Measurements from ENCODE around the gene ASPN. TPM values are rescaled to one million over a fixed set of nuclear protein-coding genes. Genes with fewer than 3 reads are reported as not detected.

The ASPN gene
- total and polyA plus RNA-seq, 2 experiments from 2014 or later = 14.0 to 35.3 TPM

DNA sequence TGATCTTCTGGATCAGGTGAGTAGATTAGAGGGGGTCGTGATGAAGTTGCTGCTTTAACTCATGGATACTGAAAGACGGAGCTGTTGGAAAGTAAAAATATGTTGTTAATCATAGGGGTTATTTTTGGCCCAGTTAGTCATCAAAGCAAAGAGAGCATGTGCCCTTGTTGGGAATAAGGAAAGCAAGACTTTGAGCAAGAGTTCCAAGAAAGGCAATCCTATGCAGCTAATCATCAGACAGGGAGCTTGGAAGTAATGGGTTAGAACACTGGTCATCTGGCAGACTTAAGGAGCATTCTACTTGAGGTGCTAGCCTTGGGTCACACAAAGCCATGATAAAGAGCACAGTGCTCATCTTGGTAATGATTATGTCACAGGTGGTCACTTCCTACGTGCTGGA, 18.3 kb downstream of the ASPN start:
- H3K9me2 ChIP-seq (replicated peaks; ENCODE audit: insufficient read depth) = no peaks in the 10 kb centered on the region
- no peak overlapping the region for H2AFZ ChIP-seq
- H3K36me3 ChIP-seq (replicated peaks; ENCODE audit: insufficient read depth, low read depth) = no peaks in the 10 kb centered on the region
- no peak overlapping the region for H3K4me2 ChIP-seq
- no peaks in the 10 kb centered on the region for H3K27me3 ChIP-seq
- H3K4me1 ChIP-seq (ENCODE audit: insufficient read depth) = no peaks in the 10 kb centered on the region
- no peak overlapping the region for H3K27ac ChIP-seq
- H3K79me2 ChIP-seq = no peaks in the 10 kb centered on the region
- no peaks in the 10 kb centered on the region for H4K20me1 ChIP-seq (ENCODE audit: insufficient read depth, poor library complexity, severe bottlenecking)
- no peak overlapping the region for H3K4me3 ChIP-seq
- TF ChIP-seq CTCF (IDR thresholded peaks at IDR 0.05; ENCODE audit: poor library complexity) (no peak), EZH2phosphoT487 (IDR thresholded peaks at IDR 0.05; ENCODE audit: low read depth, severe bottlenecking, unreplicated experiment) (no peak), EZH2 (IDR thresholded peaks at IDR 0.05; ENCODE audit: borderline replicate concordance) (no peak)
- WGBS (ENCODE audit: low lambda C conversion rate, missing lambda C conversion rate) = 63% methylated on average over 3 of the region's 3 CpGs
- peak; percentile 27 for DNase-seq (ENCODE audit: low spot score)
- H3K9me3 ChIP-seq (ENCODE audit: low read depth) = no peaks in the 10 kb centered on the region

DNA sequence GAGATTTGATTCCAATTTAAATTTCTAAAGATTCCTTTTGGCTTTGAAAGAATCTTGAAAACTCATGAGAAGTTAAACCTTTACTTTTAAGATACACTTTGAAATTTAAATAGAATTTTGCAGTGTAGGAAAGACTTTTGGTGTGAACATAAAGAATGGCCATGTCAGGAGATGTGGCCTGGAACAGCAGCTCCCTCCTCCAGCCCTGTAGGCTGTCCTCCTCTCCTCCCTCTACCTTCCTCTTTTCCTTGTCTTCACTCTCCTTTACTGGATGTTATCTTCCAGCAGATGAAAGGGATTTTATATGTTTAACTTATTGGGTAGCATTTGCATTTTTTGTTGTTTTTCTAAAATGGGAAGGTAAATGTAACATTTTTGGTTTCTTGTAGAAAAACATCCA, 18.9 kb downstream of the ASPN start:
- Histone ChIP-seq H3K36me3 (replicated peaks; ENCODE audit: insufficient read depth, low read depth) (no peaks in the 10 kb centered on the region), H3K9me2 (replicated peaks; ENCODE audit: insufficient read depth) (no peaks in the 10 kb centered on the region), H3K4me1 (ENCODE audit: insufficient read depth) (no peaks in the 10 kb centered on the region), H3K27ac (no peak overlapping the region), H2AFZ (no peak overlapping the region), H4K20me1 (ENCODE audit: insufficient read depth, poor library complexity, severe bottlenecking) (no peaks in the 10 kb centered on the region), H3K4me2 (no peak overlapping the region), H3K79me2 (no peaks in the 10 kb centered on the region), H3K4me3 (no peak overlapping the region), H3K9me3 (ENCODE audit: low read depth) (no peaks in the 10 kb centered on the region), H3K27me3 (no peaks in the 10 kb centered on the region)
- DNase-seq (ENCODE audit: low spot score) = no peak
- no peak for TF ChIP-seq CTCF (IDR thresholded peaks at IDR 0.05; ENCODE audit: poor library complexity)

- H3K36me3 ChIP-seq (replicated peaks; ENCODE audit: insufficient read depth, low read depth) = no peaks in the 10 kb centered on the region
- H3K4me3 ChIP-seq = no peak overlapping the region
- H3K27ac ChIP-seq = no peak overlapping the region
- no peaks in the 10 kb centered on the region for H3K9me2 ChIP-seq (replicated peaks; ENCODE audit: insufficient read depth)
- TF ChIP-seq CTCF (IDR thresholded peaks at IDR 0.05; ENCODE audit: poor library complexity) (no peak), EZH2phosphoT487 (IDR thresholded peaks at IDR 0.05; ENCODE audit: low read depth, severe bottlenecking, unreplicated experiment) (no peak), EZH2 (IDR thresholded peaks at IDR 0.05; ENCODE audit: borderline replicate concordance) (no peak)
- H4K20me1 ChIP-seq (ENCODE audit: insufficient read depth, poor library complexity, severe bottlenecking) = no peaks in the 10 kb centered on the region
- no peak overlapping the region for H3K4me2 ChIP-seq
- H2AFZ ChIP-seq = no peak overlapping the region
- no peaks in the 10 kb centered on the region for H3K79me2 ChIP-seq
- no peaks in the 10 kb centered on the region for H3K9me3 ChIP-seq (ENCODE audit: low read depth)
- no peaks in the 10 kb centered on the region for H3K4me1 ChIP-seq (ENCODE audit: insufficient read depth)
- no peak for DNase-seq (ENCODE audit: low spot score)
- 100% methylated on average over 4 of the region's 4 CpGs for WGBS (ENCODE audit: low lambda C conversion rate, missing lambda C conversion rate)
- no peaks in the 10 kb centered on the region for H3K27me3 ChIP-seq
Observed at GRCh38 chr9:92457576-92457975, 24.7 kb downstream of the ASPN start.

DNA sequence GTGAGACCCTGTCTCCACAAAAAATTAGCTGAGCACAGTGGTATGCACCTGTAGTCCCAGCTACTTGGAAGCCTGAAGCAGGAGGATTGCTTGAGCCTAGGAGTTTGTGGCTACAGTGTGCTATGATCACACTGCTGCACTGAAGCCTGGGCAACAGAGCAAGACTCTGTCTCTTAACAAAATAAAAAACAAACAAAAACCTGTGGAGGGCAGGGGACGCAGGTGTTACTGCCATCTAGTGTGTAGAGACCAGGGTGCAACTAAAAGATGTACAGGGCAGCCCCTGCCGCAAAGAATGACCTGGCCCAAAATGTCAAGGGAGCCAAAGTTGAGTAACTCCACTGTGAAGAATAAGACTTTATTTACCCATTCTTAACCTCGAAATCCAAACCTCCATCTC, 27.1 kb downstream of the ASPN start:
- H3K4me2 ChIP-seq = no peak overlapping the region
- H3K27me3 ChIP-seq = no peaks in the 10 kb centered on the region
- no peak overlapping the region for H3K4me3 ChIP-seq
- no peaks in the 10 kb centered on the region for H3K9me3 ChIP-seq (ENCODE audit: low read depth)
- TF ChIP-seq CTCF (IDR thresholded peaks at IDR 0.05; ENCODE audit: poor library complexity) (peak; percentile 24), EZH2 (IDR thresholded peaks at IDR 0.05; ENCODE audit: borderline replicate concordance) (no peak)
- H3K4me1 ChIP-seq (ENCODE audit: insufficient read depth) = no peaks in the 10 kb centered on the region
- H3K27ac ChIP-seq = no peak overlapping the region
- H3K36me3 ChIP-seq (replicated peaks; ENCODE audit: insufficient read depth, low read depth) = no peaks in the 10 kb centered on the region
- no peaks in the 10 kb centered on the region for H3K79me2 ChIP-seq
- H4K20me1 ChIP-seq (ENCODE audit: insufficient read depth, poor library complexity, severe bottlenecking) = no peaks in the 10 kb centered on the region
- no peaks in the 10 kb centered on the region for H3K9me2 ChIP-seq (replicated peaks; ENCODE audit: insufficient read depth)
- H2AFZ ChIP-seq = no peak overlapping the region
- DNase-seq (ENCODE audit: low spot score) = no peak
- WGBS (ENCODE audit: low lambda C conversion rate, missing lambda C conversion rate) = 90% methylated on average over 3 of the region's 3 CpGs

Measured in hepatocyte (in vitro differentiated cells).